SU-DHL-6 (cell line): ENCODE results near the gene RUNX2.

Source experiments
- EZH2phosphoT487 ChIP-seq: fragments of 200-600 bp; sonication (generic), shearing (Covaris generic); conservative IDR thresholded peaks from 2 replicates; pipeline ENCODE4 v1.6.1; 2018; ENCODE audit warnings: mild to moderate bottlenecking, antibody characterized with exemption, low read length, moderate library complexity, mixed read lengths
- TF ChIP-seq, protein P1 (sequence below): fragments of 200-600 bp; sonication (generic); IDR thresholded peaks from one replicate; pipeline ENCODE4 v1.5.1; 2017; ENCODE audit warnings: antibody characterized with exemption, mild to moderate bottlenecking, low read length, moderate library complexity; ENCODE audit not compliant: insufficient read depth, poor library complexity, severe bottlenecking

DNA sequence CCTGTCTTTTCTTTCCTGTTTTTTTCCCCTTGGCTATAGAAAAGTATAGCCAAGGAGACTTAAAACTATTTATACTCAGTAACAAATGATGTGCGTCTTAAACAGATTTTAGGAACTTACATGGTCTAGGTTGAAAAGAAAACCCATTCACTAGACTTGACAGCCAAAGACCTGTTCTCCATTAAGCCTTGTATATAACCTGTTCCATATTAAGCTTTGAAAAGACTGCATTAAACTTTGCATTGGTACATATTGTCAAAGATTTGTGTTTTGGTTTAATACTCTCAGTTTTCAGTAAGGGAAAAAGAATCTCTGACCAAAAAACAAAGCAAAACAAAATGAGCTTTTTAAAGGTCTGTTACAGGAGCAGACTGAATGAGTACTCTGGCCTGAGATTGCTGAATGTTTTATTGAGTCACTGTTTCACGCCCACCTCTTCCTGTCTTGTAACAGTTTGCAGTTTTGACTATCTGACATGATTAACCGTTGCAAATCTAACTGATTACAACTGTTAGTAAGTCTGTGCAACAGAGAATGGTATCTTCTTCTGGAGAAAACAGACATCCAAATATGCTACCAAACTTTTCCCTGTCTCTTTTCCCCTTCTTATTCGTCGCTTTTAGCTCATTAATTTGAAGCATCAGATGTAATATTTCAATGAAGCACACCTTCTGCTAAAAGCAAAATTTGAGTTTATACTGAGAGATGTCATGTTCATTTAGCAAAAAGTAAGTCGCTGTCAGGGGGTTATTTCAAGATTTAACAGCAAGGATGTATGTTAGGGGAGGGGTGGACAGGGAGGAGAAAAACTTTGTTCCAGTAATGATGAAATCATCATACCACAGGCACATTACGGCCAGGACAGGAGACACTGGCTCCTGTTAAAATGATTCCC lies 108.7 kb downstream of the RUNX2 start:
- TF ChIP-seq, protein P1, sequence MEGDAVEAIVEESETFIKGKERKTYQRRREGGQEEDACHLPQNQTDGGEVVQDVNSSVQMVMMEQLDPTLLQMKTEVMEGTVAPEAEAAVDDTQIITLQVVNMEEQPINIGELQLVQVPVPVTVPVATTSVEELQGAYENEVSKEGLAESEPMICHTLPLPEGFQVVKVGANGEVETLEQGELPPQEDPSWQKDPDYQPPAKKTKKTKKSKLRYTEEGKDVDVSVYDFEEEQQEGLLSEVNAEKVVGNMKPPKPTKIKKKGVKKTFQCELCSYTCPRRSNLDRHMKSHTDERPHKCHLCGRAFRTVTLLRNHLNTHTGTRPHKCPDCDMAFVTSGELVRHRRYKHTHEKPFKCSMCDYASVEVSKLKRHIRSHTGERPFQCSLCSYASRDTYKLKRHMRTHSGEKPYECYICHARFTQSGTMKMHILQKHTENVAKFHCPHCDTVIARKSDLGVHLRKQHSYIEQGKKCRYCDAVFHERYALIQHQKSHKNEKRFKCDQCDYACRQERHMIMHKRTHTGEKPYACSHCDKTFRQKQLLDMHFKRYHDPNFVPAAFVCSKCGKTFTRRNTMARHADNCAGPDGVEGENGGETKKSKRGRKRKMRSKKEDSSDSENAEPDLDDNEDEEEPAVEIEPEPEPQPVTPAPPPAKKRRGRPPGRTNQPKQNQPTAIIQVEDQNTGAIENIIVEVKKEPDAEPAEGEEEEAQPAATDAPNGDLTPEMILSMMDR: no peak
- no peak for TF ChIP-seq EZH2phosphoT487
